ENCODE measurements around the gene CRABP2.

- TF ChIP-seq, protein P1, sequence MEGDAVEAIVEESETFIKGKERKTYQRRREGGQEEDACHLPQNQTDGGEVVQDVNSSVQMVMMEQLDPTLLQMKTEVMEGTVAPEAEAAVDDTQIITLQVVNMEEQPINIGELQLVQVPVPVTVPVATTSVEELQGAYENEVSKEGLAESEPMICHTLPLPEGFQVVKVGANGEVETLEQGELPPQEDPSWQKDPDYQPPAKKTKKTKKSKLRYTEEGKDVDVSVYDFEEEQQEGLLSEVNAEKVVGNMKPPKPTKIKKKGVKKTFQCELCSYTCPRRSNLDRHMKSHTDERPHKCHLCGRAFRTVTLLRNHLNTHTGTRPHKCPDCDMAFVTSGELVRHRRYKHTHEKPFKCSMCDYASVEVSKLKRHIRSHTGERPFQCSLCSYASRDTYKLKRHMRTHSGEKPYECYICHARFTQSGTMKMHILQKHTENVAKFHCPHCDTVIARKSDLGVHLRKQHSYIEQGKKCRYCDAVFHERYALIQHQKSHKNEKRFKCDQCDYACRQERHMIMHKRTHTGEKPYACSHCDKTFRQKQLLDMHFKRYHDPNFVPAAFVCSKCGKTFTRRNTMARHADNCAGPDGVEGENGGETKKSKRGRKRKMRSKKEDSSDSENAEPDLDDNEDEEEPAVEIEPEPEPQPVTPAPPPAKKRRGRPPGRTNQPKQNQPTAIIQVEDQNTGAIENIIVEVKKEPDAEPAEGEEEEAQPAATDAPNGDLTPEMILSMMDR (IDR thresholded peaks at IDR 0.05; ENCODE audit: low read length): no peak
- TF ChIP-seq EZH2 (IDR thresholded peaks at IDR 0.05; ENCODE audit: borderline replicate concordance, low read length): no peak
Measured at GRCh38 chr1:156750191-156750672, 44.8 kb upstream of the CRABP2 start.
